Right lobe of liver (tissue), 4 donors: ENCODE results near the gene RNF214.

Experiments used
- POLR2A ChIP-seq: fragments of 450-650 bp; IDR thresholded peaks from one replicate; pipeline ENCODE4 v1.6.1; 2017; ENCODE audit warnings: antibody characterized with exemption, mild to moderate bottlenecking
- TF ChIP-seq, protein P1 (sequence below), 4 donors: fragments of 200-600 bp in 3 of 4; fragments of 450-650 bp in 1 of 4; IDR thresholded peaks; one replicate each; pipeline versions ENCODE4 v1.5.1 to v1.8.0; 2016 to 2022; ENCODE audit warnings: antibody characterized with exemption in 4 of 4, mild to moderate bottlenecking in 2 of 4
- donor health status: DM: no; HTN: no; CAD: no.
- donor health status: DM: no; HTN: no; CAD: no.
- donor health status: DM: no; HTN: yes; CAD: no.

DNA sequence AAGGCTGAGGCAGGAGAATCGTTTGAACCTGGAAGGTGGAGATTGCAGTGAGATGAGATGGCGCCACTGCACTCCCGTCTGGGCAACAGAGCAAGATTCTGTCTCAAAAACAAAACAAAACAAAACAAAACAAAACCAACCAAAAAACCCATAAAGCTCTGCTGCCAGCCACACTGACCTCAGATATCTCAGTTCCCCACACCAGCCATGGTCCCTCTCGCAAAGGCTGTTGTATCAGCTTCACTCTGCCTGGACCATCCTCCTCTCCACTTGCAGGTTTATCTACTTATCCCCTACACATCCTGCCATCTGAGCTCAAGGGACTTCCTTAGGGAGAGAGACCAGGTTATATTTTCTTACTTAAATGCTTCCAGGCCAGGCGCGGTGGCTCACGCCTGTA is 69.8 kb downstream of the RNF214 start:
- TF ChIP-seq, protein P1, sequence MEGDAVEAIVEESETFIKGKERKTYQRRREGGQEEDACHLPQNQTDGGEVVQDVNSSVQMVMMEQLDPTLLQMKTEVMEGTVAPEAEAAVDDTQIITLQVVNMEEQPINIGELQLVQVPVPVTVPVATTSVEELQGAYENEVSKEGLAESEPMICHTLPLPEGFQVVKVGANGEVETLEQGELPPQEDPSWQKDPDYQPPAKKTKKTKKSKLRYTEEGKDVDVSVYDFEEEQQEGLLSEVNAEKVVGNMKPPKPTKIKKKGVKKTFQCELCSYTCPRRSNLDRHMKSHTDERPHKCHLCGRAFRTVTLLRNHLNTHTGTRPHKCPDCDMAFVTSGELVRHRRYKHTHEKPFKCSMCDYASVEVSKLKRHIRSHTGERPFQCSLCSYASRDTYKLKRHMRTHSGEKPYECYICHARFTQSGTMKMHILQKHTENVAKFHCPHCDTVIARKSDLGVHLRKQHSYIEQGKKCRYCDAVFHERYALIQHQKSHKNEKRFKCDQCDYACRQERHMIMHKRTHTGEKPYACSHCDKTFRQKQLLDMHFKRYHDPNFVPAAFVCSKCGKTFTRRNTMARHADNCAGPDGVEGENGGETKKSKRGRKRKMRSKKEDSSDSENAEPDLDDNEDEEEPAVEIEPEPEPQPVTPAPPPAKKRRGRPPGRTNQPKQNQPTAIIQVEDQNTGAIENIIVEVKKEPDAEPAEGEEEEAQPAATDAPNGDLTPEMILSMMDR (IDR thresholded peaks at IDR 0.05) = no peak
- TF ChIP-seq POLR2A = no peak
